Motor neuron (in vitro differentiated cells): ENCODE results near the gene PTGR3. TPM values are rescaled to one million over a fixed set of nuclear protein-coding genes. Genes with fewer than 3 reads are reported as not detected.
"Not testable (repeated sequence)": the region's sequence is repeated elsewhere in the genome, so short reads cannot be mapped to it uniquely, and the experiment has no call there.

ENCODE experiments used
- ATAC-seq, 8 experiments: fragments of 200-7000 bp; cut with Tn5 transposase; replicated peaks in 6 of 8; 2 replicates each; pipeline ENCODE4 v1.8.0; 2021; ENCODE audit warnings: mild to moderate bottlenecking in 8 of 8, moderate library complexity in 8 of 8
- H3K27ac ChIP-seq, 2 donors: fragments of 250-450 bp; sonication (Bioruptor Pico); 2 replicates each; pipeline ENCODE4 v1.9.0; 2021; ENCODE audit warnings: antibody characterized with exemption in 2 of 2, mild to moderate bottlenecking in 2 of 2, moderate library complexity in 1 of 2
- H3K4me1 ChIP-seq, 2 donors: fragments of 250-450 bp; sonication (Bioruptor Pico); replicated peaks in 1 of 2; 2 replicates each; pipeline ENCODE4 v1.6.1; 2021; ENCODE audit warnings: antibody characterized with exemption in 2 of 2, mild to moderate bottlenecking in 2 of 2, moderate library complexity in 1 of 2
- H3K4me3 ChIP-seq, 5 donors: fragments of 250-450 bp; sonication (Bioruptor Pico); 2 replicates each; pipeline ENCODE4 v1.9.0; 2021; ENCODE audit warnings: antibody characterized with exemption in 5 of 5, mild to moderate bottlenecking in 5 of 5, moderate library complexity in 4 of 5
- WGBS, 10 experiments: fragments of 450-650 bp; shearing (Covaris generic); methylation state at CpG; one replicate each; pipeline ENCODE4 v1.0.0; 2022; 5-methylcytosine and 5-hydroxymethylcytosine counted together
- in situ Hi-C, 9 experiments: fragments of 400-800 bp; cut with MboI; loops; one replicate each; pipeline ENCODE4 v1.15.0; 2021; ENCODE audit warnings: low sequenced_read_pairs in 9 of 9, low pct_unique_long_range_greater_than_20kb in 2 of 9; ENCODE audit not compliant: unreplicated experiment in 9 of 9
- total RNA-seq, 8 experiments: library from RNA; unstranded; fragments of 300-600 nt; gene quantifications; 2 replicates each; pipeline versions ENCODE4 v1.2.3 to v1.2.4, GENCODE V29; 2022

PTGR3 gene
- total RNA-seq, 8 experiments from 2014 or later, result 9.0 to 41.9 (median 25.4) TPM

- H3K4me3 ChIP-seq, result peak overlapping the region; percentile 75 to 96 (median 78)
- ATAC-seq, result peak in 5 of 8 experiments; percentile 48 to 54 (median 54)
- in situ Hi-C loops, result loop anchor here in 6 of 9 experiments (10.0 to 25.0 kb wide), 5 partner anchors 259 to 1059 kb away; no protein-coding TSS in a partner anchor
- H3K27ac ChIP-seq, result peak overlapping the region; percentile 93 to 96
- peaks cover 34 to 49% of the 10 kb centered on the region in 2 donors for H3K4me1 ChIP-seq
- WGBS, 10 experiments, result 0 to 70% (median 28%) methylated on average over 1 to 14 of the region's 24 CpGs
Observed at GRCh38 chr18:75203416-75204268, 5.3 kb downstream of the PTGR3 start.

DNA sequence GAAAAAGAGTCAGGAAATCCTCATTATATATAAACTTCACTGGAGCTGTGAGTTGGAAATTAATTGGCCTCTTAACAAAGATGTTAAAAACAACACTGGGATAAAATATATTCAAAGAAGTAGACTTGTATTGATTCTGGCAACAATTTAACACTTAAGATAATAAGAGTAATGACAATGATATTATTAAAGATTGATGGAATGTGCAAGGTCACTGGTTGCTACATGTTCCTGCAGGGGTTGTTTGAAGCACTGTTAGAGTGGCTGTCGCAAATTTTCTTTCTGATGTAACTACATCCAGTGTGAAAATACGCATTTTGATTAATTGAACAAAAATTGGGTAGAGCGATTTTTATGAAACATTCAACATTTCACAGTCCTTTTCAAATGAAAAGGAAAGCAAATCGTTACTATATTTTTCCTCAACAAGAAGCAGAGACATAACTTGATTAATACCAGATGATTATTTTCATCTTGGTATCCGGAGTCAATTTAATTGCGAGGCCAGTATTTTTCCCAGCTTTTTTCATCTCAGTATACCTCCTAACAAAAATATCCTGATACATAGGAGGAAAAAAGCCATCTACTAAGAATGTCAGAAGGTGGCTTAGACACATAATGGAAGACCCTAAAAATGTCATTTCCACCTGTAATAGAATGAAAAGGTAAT, 6.1 kb downstream of the PTGR3 start:
- 0 to 68% (median 32%) methylated on average over 1 to 6 of the region's 6 CpGs for WGBS, 10 experiments
- ATAC-seq, result no peak
- Histone ChIP-seq H3K27ac (peak overlapping the region; percentile 93 to 96), H3K4me1 (peaks cover 42 to 57% of the 10 kb centered on the region in 2 donors), H3K4me3 (peak overlapping the region; percentile 75 to 96 (median 78))
- in situ Hi-C loops, result loop anchor here in 6 of 9 experiments (10.0 to 25.0 kb wide), 5 partner anchors 259 to 1059 kb away; no protein-coding TSS in a partner anchor

DNA sequence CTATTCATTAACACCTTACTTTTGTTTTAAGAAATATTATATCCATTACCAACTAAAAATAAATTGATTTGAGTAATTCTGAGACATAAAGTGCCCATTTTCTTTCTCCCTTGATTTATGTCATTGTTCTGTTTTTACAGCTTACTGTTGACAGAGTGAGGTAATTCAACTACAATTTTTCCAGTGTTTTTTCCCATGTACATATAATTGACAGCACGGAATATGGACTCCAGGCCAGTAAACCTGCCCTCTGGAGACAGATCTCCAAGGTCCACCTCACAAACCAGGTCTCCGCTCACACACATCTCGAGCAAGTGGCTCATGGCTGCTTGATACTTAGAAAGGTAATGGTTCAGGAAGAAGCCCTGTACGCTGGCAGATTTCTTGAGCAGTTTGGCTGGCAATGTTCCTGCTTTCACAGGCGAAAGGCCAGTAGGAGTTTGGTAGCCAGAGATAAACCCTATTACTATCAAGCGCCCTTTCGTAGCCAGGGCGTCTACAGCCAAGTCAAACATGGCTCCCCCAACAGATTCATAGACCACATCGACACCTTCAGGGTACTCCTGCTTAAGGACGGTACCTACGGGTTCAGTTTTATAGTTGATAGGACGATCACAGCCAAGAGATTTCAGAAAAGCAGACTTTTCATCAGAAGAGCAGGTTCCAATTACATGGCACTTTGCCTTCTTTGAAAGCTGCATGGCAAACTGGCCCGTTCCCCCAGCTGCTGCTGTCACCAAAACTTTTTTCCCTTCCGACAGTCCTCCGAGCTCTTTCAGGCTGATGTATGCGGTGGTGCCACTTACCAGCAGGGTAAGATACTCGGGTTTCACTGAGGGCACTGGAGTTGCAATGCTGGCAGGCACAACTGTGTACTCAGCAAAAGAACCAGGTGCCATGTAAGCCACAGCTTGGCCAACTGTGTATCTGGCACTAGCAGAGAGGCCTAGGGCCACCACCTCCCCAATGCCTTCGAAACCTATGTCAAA, 7.4 kb downstream of the PTGR3 start:
- in situ Hi-C loops, result loop anchor here in 6 of 9 experiments (10.0 to 25.0 kb wide), 5 partner anchors 261 to 1061 kb away; no protein-coding TSS in a partner anchor
- H3K4me1 ChIP-seq, result peaks cover 52 to 70% of the 10 kb centered on the region in 2 donors
- 40 to 100% (median 94%) methylated on average over 1 to 13 of the region's 18 CpGs; no CpG with 5 or more reads in 2 of the 10 experiments for WGBS, 10 experiments
- peak in 1 of 8 experiments; percentile 2 for ATAC-seq
- peak overlapping the region in 1 of 5 donors; percentile 77 for H3K4me3 ChIP-seq
- H3K27ac ChIP-seq, result peak overlapping the region in 1 of 2 donors; percentile 51

- in situ Hi-C loops, result loop anchor here in 6 of 9 experiments (10.0 to 25.0 kb wide), 5 partner anchors 262 to 1062 kb away; no protein-coding TSS in a partner anchor
Observed at GRCh38 chr18:75200605-75201280, 8.2 kb downstream of the PTGR3 start.

DNA sequence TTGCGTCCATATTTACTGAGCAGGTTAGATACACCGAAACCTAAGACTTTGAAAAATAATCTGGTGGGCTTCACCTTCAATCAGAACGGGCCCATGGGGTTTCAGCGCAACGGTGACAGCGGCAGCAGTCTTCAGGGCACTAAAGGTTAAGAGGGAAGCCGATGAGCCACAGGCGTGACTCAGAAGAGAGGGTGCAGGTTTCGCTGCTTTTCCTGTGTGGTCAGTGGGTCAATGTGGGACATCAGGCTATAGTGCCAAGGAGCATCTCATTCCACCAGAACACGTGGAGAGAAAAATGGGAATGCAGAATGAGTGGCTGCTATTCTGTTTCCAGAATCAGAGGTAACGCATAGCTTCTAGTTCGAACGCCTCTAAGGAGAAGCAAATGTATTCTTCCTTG, 8.9 kb downstream of the PTGR3 start:
- in situ Hi-C loops, result loop anchor here in 6 of 9 experiments (10.0 to 25.0 kb wide), 5 partner anchors 262 to 1062 kb away; no protein-coding TSS in a partner anchor
- WGBS, 10 experiments, result 41 to 100% (median 55%) methylated on average over 1 to 11 of the region's 13 CpGs
- no peak for ATAC-seq
- Histone ChIP-seq H3K4me3 (peak overlapping the region in 1 of 5 donors; percentile 4), H3K4me1 (peaks cover 53 to 70% of the 10 kb centered on the region in 2 donors), H3K27ac (peak overlapping the region; percentile 10 to 33)

More at GRCh38 chr18:75200605-75201280, 8.2 kb downstream of the PTGR3 start:
- Histone ChIP-seq H3K4me3 (no peak overlapping the region), H3K27ac (peak overlapping the region in 1 of 2 donors; percentile 51), H3K4me1 (peaks cover 53 to 70% of the 10 kb centered on the region in 2 donors)
- ATAC-seq, result no peak
- 54 to 100% (median 87%) methylated on average over 2 to 7 of the region's 7 CpGs for WGBS, 10 experiments

DNA sequence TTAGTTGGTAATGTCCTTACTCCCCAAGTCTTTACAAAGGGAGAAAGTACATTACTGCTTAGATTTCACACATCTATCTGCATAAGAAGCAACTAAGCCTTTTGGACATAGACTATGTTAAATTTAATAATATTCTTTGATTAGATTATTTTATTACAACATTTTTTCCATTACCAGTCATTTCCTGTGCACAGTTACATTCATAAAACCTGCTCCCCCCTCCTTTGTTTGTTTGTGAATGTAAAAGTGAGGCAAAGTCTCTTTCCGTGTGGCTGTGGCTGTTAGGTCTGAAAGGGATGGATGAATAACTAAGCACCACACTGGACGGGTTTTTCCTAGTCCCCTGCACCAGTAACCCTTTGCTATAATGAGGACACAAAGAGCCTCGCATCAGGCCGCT, 9.6 kb downstream of the PTGR3 start:
- peak in 4 of 8 experiments; percentile 12 to 33 (median 24) for ATAC-seq
- Histone ChIP-seq H3K4me3 (peak overlapping the region in 2 of 5 donors; percentile 2 to 9), H3K4me1 (peaks cover 53 to 70% of the 10 kb centered on the region in 2 donors), H3K27ac (peak overlapping the region in 1 of 2 donors; percentile 33)
- WGBS, 10 experiments, result 0 to 75% (median 8%) methylated on average over 1 to 4 of the region's 4 CpGs; no CpG with 5 or more reads in 1 of the 10 experiments
- in situ Hi-C loops, result loop anchor here in 1 of 9 experiments (25.0 kb wide), 1 partner anchor 537 kb away; no protein-coding TSS in a partner anchor

DNA sequence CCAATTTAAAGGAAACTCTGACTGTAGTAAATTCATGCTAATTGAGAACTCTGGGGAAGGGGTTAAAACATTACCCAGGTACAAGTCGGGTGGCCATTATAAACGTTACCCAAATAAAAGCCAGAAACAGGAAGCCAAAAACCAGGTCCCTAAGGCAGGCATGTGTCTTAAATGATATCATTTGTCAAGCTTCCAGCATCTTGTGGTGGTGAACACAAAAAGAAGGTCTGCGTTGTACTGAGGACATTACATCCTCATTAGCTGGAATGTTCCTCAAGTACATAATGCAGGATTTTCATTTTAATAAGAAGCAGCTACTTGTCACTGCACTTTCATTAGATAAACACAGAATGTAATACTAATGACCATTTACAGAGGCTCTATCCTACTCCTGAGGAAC, 10.9 kb downstream of the PTGR3 start:
- in situ Hi-C loops, result loop anchor here in 1 of 9 experiments (25.0 kb wide), 1 partner anchor 536 kb away; no protein-coding TSS in a partner anchor
- H3K4me3 ChIP-seq, result no peak overlapping the region
- WGBS, 10 experiments, result 0 to 80% (median 47%) methylated on average over 2 to 3 of the region's 3 CpGs; no CpG with 5 or more reads in 3 of the 10 experiments
- H3K4me1 ChIP-seq, result peaks cover 53 to 65% of the 10 kb centered on the region in 2 donors
- no peak for ATAC-seq
- no peak overlapping the region for H3K27ac ChIP-seq

DNA sequence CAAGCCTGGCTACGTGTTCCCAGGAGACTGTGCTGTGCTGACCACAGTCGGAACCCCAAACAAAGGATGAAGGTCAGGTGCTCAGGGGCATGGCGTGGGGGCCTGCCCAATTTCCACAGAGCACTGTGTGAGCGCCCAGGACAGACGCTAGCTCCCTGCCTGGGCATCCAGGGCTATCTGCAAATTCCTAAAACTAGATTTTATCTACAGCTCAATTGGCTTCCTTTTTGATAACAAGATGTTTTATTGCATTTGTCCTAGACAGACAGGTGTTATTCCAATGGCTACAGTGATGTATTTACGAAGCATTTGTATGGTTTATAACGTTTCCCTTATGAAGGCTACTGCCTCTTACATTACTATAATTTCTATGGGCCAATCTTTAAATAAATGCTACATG, 16.0 kb downstream of the PTGR3 start:
- Histone ChIP-seq H3K4me1 (peaks cover 12 to 14% of the 10 kb centered on the region in 2 donors), H3K27ac (no peak overlapping the region), H3K4me3 (no peak overlapping the region)
- no peak for ATAC-seq
- 42 to 100% (median 92%) methylated on average over 1 to 3 of the region's 7 CpGs; no CpG with 5 or more reads in 5 of the 10 experiments for WGBS, 10 experiments
- in situ Hi-C loops, result loop anchor here in 1 of 9 experiments (25.0 kb wide), 1 partner anchor 531 kb away; no protein-coding TSS in a partner anchor

- no peak for ATAC-seq
- H3K4me1 ChIP-seq, result no peaks in the 10 kb centered on the region
- no peak overlapping the region for H3K4me3 ChIP-seq
- H3K27ac ChIP-seq, result no peak overlapping the region
- 92 to 100% (median 100%) methylated on average over 1 to 6 of the region's 6 CpGs; no CpG with 5 or more reads in 5 of the 10 experiments for WGBS, 10 experiments
- in situ Hi-C loops, result loop anchor here in 1 of 9 experiments (25.0 kb wide), 1 partner anchor 527 kb away; no protein-coding TSS in a partner anchor
Observed at GRCh38 chr18:75189696-75190095, 19.2 kb downstream of the PTGR3 start.

GRCh38 chr18:75187702-75188101, 21.2 kb downstream of the PTGR3 start:
- H3K4me1 ChIP-seq, H3K4me3 ChIP-seq, ATAC-seq, H3K27ac ChIP-seq: not testable (repeated sequence)
- WGBS, 10 experiments, result 67 to 100% (median 87%) methylated on average over 2 to 3 of the region's 4 CpGs; no CpG with 5 or more reads in 2 of the 10 experiments
- in situ Hi-C loops, result loop anchor here in 1 of 9 experiments (25.0 kb wide), 1 partner anchor 525 kb away; no protein-coding TSS in a partner anchor

GRCh38 chr18:75185460-75185859, 23.5 kb downstream of the PTGR3 start:
- ATAC-seq, result no peak
- in situ Hi-C loops, result loop anchor here in 1 of 9 experiments (25.0 kb wide), 1 partner anchor 523 kb away; no protein-coding TSS in a partner anchor

More at GRCh38 chr18:75185460-75185859, 23.5 kb downstream of the PTGR3 start:
- 57 to 100% (median 100%) methylated on average over 1 to 2 of the region's 3 CpGs; no CpG with 5 or more reads in 6 of the 10 experiments for WGBS, 10 experiments
- no peak overlapping the region for H3K4me3 ChIP-seq
- no peaks in the 10 kb centered on the region for H3K4me1 ChIP-seq
- H3K27ac ChIP-seq, result no peak overlapping the region
